ENCODE measurements around the gene ZNF107.

DNA sequence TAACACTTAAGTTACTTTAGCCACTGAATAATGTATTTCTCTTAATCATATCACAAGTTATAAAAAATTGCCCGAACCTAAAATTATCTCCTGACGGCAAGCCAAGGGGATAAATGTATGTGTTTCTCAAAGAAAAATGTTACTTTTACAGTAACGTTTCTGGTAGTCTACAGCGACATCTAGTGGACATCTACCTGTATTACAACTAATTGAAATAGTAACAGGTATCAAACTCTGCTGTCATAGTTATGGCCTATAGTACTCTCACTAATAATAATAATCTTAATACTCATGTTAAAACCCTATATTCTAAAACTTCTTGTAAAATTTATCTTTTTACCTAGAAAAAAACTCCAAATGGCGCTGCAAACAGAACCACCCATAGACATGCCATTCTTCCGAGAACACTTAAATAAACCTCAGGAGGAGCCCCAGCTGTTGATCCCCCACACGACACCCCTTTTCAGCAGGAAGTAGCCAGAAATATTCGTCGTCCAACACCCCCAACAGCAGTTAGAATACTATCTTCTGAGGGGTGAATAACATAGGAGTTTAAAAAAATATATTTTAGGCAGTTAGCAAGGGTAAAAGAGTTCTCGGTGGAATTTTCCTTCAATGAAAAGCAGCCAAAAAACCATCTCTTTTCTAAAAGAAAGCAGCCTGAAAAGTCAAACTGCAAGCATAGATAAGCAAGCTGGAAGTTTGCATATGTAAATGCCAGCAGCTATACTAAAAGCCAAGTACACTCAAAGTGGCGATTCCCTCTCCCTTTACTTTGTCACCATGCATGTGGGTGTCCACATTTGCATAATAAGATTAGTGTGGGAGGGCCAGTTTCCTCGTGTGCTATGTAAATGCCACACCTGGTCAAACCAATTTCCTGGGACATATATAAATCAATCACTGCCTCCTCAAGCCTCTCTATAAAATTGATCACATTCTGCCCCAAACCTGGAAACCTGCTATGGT, 40.5 kb upstream of the ZNF107 start:
- TF ChIP-seq BHLHE40 (IDR thresholded peaks at IDR 0.05; ENCODE audit: borderline replicate concordance) (no peak), TARDBP (IDR thresholded peaks at IDR 0.05) (no peak), HDGF (IDR thresholded peaks at IDR 0.05; ENCODE audit: borderline replicate concordance) (no peak), SUZ12 (IDR thresholded peaks at IDR 0.05) (no peak), ELF4 (IDR thresholded peaks at IDR 0.05) (no peak), SP1 (IDR thresholded peaks at IDR 0.05) (no peak), CTBP1 (IDR thresholded peaks at IDR 0.05; ENCODE audit: borderline replicate concordance) (no peak), L3MBTL2 (conservative IDR thresholded peaks at IDR 0.05) (no peak), FOXK2 (IDR thresholded peaks at IDR 0.05) (no peak), LEF1 (IDR thresholded peaks at IDR 0.05; ENCODE audit: borderline replicate concordance) (no peak), ZNF384 (IDR thresholded peaks at IDR 0.05) (no peak), FOXA1 (IDR thresholded peaks at IDR 0.05) (no peak)
- TF ChIP-seq, protein P1, sequence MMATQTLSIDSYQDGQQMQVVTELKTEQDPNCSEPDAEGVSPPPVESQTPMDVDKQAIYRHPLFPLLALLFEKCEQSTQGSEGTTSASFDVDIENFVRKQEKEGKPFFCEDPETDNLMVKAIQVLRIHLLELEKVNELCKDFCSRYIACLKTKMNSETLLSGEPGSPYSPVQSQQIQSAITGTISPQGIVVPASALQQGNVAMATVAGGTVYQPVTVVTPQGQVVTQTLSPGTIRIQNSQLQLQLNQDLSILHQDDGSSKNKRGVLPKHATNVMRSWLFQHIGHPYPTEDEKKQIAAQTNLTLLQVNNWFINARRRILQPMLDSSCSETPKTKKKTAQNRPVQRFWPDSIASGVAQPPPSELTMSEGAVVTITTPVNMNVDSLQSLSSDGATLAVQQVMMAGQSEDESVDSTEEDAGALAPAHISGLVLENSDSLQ (IDR thresholded peaks at IDR 0.05) = no peak
